ENCODE results near the gene STX12.
A peak's percentile ranks its signal among the peaks of the same experiment; 100 is the strongest.
"Not testable (repeated sequence)": the region's sequence is repeated elsewhere in the genome, so short reads cannot be mapped to it uniquely, and the experiment has no call there.

STX12 gene

DNA sequence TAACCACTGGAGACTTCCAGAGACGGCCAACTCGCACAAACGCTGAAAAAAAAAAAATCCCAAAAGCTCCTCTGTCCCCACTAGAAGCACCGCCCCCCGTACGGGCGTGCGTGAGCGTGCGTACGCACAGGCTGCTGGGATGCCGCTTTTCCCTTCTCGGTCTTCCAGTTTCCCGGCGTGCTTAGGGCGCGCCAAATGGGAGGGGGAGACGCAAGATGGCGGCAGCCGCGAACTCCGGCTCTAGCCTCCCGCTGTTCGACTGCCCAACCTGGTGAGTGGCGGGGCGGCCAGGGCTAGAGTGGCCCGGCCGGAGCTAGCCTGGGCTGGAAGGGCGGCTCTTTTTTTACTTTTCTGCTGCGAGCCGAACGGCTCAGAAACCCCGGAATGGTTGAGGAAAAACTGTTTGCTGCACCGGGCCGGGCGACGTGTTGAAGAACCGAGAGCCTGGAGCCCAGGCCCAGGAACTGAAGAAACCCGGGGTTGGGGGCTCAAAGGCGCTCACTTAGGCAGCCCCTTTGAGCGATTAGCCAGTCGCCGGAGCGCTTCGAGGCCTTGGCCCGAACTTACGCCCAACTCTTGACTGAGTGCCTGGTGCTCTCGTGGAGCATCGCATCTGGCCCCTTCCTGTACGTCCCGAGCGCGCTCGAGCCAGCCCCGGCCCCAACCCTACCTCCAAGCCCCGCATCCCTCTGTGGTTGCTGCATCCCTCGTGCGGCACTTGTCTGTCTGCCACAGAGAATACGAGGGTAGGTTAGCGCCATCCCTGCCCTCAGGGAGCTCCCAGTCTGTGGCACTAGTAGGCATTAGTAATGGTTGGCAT, 57.8 kb downstream of the STX12 start, which contains the start of gene PPP1R8:
PPP1R8 (plus strand) TSS at position 162 of the 820 bp plus-strand sequence; CDS start at position 216, 54 bp downstream.
- peak; percentile 95 for DNase-seq (ENCODE audit: low spot score)

DNA sequence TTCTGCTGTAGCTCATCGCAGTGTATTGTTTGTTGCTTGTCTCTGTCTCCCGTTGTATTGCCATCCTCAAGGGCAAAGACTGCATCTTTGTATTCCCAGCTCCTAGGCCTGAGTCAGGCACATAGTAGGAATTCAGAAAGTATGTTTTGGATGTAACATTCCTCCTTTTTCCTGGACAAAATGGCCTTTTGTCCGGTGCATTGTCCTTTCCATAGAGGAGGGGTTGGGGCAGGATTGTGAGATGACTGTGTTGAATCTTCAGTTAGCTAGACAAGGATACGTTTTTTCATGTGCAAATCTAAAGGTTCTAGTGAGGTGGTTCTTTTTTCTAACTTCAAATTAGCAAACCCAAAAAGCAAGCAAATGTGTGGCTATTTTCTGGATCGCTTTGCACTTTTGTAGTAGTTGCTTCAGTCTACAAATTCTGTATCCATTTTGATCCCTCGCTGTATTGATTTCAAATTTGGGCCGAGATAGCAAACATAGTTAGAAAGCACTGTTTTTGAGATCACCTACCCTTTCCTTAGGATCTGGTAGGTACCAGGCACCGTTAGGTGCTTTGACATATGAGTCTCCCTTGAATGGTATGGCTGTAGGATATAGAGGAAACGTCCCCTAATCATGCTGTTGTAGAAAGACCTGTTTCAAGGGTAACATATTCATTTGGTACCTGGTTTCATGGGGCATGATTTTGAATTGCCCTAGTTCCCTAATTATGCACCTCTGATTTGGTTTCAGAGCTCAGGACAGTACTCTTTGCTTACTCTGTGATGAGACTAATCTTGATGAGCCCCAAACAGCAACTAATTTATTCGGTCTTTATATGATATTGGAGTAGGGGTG, 58.8 kb downstream of the STX12 start:
- no peak for DNase-seq (ENCODE audit: low spot score)

DNA sequence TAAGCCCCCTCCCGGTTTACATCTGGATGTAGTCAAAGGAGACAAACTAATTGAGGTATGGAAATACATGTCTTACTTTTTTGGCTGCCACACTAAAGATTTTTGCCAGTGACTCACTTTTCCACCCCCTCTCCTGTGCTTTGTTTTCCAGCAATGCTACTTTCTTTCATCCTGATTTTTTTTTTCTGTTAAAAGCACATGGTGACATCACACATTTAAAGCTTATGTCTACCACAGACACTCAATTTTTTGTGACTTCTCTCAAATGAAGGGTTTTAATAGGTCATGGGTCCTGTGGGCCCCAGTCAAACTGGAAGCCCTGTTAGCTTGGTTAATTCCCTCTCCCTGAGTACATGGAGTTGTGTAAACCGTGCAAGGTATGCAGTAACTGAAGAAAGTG, 59.7 kb downstream of the STX12 start:
- no peak for DNase-seq (ENCODE audit: low spot score)

DNA sequence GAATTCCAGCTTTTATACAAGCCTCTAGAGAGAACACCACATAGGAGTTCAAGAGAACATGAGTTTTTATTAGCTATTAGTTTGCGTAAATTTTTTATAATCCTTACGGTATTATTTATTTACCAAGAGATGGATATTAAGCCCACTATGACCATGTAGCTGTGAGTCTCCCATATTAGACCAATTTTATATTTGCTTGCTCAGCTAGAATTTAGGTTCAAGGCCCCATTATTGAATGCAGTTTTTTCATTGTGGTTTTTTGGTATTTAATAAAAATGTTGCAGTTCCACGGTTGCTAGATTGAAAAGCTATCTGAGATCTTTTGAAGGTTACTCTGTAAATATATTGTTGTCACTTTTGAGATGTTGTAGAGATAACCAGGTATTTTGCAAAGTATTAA, 60.5 kb downstream of the STX12 start:
- DNase-seq (ENCODE audit: low spot score): no peak

DNA sequence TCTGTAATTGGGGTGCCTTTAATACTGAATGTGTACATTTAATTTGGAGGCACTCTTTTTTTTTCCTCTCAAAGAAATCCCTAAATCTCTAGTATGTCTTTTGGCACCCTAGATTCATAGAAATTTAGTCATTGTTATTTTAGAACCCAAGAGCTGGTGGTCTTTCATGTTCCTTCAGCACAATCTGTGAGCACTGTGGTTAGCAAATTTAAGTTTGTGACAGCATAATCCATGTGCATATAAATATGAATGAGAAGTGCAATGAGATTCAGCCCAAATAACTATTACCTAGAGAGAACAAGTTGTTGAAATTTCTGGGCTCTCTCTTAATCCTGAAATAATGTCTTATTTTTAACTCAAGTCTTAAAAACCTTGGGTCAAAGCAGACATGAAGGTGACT, 62.0 kb downstream of the STX12 start:
- no peak for DNase-seq (ENCODE audit: low spot score)

DNA sequence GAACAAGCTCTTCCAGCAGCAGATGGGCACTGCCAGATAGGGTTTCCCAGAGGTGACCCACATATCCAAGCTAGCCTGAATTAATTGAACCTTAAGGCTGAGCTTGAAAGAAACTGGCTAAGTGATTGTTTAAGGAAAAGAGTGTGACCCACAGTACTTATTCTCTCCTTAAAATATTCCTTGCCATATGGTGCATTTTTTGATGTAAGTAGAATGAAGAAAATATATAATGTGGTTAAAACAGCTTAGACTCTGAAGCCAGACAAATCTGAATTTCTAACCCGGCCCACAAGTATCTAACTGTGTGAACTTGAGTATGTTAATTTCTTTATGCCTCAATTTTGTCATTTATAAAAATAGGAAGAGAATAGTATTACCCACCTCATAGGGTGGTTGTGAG, 62.5 kb downstream of the STX12 start:
- DNase-seq (ENCODE audit: low spot score): no peak

DNA sequence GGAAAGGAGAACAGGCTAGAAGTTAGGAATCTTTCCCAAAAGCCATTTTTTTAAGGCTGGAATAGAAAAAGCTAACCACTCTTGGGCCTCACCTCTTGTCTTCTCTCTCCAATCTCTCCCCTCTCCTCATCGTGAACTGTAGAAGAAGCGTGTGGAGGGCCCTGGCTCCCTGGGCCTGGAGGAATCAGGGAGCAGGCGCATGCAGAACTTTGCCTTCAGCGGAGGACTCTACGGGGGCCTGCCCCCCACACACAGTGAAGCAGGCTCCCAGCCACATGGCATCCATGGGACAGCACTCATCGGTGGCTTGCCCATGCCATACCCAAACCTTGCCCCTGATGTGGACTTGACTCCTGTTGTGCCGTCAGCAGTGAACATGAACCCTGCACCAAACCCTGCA, 76.9 kb downstream of the STX12 start:
- no peak for DNase-seq (ENCODE audit: low spot score)

DNA sequence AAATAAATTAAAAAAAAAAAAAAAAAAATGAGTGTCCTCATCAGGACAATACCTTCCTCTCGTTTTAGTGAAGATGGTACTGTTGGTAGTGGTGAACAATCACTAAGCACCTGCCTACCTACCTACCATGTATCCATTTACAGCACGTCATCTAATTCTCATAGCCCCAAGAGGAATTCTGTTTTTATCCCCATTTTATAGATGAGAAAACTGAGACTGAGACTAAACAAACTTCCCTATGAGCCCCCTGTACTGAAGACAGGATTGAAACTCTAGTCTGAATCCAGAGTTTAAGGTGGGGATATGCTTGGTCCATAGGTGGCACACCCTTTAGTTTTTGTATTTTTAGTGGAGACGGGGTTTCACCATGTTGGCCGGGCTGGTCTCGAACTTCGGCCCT, 82.1 kb downstream of the STX12 start:
- no peak for DNase-seq (ENCODE audit: low spot score)

DNA sequence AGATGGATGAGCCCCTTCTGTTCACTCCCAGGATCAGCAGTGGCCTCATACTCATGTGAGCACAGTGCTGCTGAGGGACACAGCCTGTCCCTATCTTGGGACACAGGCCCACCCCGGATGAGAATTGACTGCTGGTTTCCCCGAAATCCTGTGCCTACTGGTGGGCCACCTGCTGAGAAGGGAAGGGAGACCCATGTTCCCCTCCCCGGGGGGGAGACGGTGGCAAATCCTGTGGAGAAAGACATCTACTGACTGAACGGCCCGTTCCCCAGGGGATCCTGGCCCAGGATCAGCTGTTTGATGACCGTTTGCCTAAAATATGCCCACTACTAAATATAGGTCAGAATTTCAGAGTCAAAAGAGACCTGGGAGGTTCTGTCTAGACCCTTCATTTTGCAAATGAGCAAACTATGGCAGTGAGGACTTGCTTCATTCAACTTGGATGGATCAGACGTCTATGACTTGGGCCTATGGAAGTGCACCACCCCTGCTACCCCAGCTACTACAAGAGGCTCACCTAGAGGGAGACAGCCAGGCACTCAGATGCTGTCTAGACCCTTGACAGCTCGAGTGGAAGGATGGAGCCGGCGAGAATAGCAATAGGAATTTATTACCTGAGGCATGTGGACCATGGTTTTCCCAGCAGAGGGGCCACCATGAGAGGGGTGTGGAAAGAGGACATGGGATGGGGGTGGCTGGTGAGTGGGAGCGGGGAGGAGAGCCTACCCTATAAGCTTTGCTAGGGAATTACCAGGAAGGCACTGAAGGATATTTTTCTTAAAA, 83.7 kb downstream of the STX12 start:
- DNase-seq (ENCODE audit: low spot score): no peak

DNA sequence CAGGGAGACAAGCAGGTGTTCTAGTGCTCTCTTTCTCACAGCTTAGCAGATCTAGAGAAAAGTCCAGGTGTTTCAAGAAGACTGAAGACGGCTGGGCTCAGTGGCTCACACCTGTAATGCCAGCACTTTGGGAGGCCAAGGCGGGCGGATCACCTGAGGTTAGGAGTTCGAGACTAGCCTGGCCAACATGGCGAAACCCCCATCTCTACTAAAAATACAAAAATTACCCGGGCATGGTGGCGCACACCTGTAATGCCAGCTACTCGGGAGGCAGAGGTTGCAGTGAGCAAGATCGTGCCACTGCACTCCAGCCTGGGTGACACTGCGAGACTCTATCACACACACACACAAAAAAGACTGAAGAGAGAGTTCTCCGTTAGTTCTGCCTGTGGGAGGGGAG, 84.5 kb downstream of the STX12 start:
- DNase-seq (ENCODE audit: low spot score): not testable (repeated sequence)

DNA sequence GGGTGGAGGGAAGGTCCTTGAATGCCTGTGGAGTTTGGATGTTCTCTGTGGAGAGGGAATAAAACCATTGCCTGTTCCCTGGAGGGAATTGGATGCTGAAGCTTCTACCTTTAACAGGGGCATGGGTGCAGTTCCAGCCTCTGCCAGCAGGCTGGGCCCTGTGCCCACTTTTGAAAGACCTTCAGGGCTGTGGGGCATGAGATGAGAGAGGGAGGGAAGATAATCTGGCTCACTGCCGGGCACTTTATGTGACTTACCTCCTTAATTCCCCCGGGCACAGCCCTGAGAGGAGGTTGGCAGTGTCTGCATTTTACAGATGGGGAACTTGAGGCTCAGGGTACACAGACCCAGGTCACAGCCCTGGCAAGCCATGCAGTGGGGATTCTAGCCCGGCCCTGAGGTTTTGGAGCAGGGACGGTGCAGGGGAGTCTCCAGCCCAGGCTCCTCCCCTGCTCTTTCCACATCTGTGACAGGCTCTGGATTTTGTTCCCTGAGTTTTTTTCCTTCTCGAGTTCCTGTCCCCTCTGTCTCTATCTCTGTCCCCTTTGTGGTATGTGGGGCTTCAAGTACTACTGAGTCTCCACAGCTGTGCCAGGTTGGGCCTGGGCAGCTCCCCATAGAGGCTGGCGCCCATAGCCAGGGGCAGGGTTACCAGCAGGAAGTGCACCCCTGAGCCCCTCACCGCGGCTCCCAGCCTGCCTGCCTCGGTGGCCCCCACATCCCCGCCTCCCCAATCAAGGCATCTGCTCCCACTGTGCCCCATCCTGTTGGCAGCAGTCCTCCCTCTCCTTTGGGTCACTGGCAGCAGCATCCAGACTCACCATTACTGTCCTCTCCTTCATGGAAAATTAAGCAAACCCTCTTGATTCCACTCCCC, 85.3 kb downstream of the STX12 start:
- DNase-seq (ENCODE audit: low spot score): peak; percentile 75

DNA sequence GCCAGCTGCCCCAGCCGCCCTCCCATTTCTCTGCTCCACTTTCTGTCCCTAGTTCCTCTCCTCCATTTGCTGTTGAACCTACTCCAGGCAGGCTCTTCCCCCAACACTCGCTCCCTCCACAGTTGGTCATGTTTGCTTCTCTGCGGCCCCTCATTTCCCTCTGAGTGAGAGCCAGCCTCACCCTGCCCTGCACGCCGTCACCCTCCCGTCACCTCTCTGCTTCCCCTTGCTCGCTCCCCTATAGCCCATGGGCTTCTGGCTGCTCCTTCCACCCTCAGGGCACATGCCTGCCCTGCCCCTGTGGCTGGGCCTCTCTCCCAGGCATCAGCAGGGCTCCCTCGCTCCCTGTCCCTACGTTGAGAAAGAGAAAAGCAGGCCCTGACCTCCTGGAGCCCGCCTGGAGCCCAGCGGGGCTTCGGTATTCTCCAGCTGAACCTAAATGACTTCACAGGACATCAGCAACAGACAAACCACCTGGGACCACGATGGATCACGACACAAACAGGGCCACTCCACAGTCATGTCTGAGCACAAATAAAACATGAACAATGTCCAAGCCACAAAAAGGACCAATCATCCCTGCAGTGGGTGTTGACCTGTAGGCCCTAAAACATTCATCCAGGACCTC, 86.0 kb downstream of the STX12 start:
- DNase-seq (ENCODE audit: low spot score): no peak

DNA sequence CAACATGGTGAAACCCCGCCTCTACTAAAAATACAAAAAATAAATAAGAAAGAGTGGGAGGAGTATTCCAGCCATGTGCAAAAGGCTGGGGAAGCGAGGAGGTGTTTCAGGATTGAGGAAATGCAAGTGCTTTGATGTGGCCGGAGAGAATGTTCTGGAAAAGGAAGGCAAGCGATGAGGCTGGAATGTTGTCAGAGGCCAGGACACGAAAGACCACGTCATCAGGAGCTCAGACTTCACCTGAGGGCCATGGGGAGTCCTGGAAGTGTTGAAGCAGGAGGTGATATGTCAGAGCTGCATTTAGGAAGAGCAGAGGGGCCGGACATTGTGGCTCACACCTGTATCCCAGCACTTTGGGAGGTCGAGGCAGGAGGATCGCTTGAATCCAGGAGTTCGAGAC, 88.4 kb downstream of the STX12 start:
- no peak for DNase-seq (ENCODE audit: low spot score)

DNA sequence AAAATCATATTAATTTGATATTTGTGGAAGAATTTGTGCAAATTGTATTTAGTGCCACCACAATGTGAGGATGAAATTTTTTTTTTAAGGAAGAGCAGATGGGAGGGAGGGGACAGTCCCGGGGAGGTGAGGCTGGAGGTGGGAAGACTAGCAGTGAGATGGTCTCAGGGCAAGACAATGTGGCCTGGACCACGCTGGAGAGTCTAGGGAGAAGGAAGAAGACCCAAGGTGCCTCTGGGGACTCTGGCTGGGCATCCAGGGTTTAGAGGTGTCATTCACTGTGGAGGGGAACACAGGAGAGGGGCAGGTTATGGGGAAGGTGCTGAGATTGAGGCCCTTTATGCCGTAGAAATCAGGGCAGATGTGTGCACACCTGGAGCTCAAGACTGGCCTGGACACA, 89.0 kb downstream of the STX12 start:
- no peak for DNase-seq (ENCODE audit: low spot score)

DNA sequence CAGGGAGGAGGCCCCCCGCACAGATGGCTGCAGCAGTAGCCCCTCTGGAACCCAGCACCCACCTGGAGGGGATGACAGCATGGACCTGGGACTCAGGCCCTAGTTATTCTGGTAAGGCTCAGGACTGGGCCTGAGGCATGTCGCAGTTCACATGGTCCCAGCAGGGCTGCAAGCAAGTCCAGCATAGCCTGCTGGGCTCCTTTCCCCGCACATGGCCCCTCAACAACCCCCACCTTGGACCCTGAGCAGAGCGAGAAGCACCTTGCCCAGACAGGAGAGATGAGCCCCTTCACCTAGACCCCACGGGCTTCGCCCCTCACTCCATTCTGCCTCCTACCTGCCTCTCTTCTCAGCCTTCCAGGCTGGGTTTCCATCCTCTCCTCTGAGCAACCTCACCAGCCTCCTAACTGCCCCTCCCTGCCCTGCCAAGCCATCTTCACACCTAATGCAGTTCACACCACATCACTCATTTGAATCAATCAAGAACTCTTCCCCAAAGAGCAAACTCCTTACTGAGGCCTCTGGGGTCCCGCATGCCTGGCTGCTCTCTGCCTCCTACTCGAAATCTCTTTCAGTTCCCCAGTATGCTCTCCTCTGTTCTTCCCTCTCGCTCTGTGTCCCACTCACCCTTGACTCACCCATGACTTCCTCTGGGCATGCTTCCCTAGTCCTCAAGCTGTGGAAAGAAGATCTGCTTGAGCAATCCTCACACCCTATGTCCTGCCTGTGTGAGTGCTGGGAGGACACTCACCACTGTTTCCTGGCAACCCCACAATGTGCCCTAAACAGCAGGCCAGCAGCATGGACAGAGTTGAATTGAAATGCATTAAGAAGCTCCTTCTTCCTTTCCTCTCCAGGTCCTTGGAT, 89.9 kb downstream of the STX12 start:
- no peak for DNase-seq (ENCODE audit: low spot score)

DNA sequence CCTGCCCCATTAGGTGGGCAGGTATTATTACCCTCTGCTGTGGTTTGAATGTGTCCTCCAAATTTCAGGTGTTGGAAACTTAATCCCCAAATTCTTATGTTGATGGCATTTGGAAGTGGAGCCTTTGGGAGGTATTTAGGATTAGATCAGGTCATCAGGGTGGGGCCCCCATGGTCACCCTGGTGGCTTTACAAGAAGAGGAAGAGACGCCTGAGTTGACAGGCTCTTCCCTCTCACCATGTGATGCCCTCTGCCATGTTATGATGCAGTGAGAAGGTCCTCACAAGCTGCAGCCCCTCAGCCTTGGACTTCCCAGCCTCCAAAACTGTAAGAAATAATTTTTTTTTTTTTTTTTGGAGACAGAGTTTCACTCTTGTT, 90.5 kb downstream of the STX12 start:
- DNase-seq (ENCODE audit: low spot score): no peak

DNA sequence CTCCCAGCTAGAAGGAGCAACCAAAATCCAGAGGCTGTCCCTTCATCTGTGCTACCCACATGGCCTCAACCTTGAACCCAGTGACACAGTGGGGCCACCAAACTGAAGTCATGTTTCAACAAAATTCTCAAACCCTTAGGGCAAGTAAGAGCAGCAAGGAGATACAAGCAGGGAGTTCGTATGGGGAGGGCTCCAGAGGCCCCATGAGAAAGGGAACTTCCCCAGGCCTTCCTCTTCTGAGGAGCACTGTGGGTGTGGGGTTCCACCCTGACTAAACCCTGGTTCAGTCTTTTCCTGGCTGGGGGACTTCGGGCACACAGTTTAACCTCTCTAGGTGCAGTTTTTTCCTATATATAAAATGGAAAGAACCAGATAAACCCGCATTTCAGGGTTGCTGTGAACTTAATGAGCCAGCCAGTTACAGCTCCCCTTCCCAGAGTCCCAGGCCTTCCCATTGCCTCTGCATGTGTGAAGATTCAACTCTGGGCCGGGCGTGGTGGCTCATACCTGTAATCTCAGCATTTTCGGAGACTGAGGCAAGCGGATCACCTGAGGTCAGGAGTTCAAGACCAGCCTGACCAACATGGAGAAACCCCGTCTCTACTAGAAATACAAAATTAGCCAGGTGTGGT, 91.4 kb downstream of the STX12 start:
- no peak for DNase-seq (ENCODE audit: low spot score)

DNA sequence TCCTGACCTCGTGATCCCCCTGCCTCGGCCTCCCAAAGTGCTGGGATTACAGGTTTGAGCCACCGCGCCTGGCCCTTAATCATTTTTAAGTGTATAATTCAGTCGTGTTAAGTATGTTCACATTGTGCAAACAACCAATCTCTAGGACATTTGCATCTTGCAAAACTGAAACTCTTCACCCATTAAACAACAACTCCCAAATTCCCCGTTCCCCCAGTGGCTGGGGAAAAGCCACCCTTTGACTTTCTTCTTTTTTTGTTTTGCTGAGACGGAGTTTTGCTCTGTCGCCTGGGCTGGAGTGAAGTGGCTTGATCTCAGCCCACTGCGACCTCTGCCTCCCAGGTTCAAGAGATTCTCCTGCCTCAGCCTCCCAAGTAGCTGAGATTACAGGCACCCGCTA, 92.8 kb downstream of the STX12 start:
- no peak for DNase-seq (ENCODE audit: low spot score)

DNA sequence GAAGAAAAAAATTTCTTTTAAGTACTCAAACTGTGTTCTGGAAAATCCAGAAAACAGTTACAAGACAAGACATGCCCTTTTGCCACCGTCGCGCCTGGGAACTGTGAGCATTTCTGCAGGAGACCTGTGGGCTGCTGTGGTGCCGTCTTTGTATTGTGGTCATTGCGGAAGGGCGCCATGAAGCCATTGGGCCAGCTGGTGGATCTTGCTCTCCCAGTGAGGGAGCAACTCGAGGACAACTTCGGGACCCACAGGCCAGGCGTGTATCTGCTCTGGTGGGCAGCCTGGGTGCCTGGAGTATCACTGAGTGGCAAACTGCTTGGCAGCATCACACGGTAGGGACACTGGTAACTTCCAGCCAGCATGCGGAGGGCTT, 95.5 kb downstream of the STX12 start:
- DNase-seq (ENCODE audit: low spot score): no peak
